HG03025 (cell line): ENCODE results near the gene RIMBP2.

Experiments
- ATAC-seq: cut with Tn5 transposase; IDR thresholded peaks from one replicate; pipeline ENCODE4 v1.9.1; 2021; ENCODE audit warnings: mild to moderate bottlenecking, moderate library complexity; ENCODE audit not compliant: unreplicated experiment, low FRiP score

RIMBP2 gene

DNA sequence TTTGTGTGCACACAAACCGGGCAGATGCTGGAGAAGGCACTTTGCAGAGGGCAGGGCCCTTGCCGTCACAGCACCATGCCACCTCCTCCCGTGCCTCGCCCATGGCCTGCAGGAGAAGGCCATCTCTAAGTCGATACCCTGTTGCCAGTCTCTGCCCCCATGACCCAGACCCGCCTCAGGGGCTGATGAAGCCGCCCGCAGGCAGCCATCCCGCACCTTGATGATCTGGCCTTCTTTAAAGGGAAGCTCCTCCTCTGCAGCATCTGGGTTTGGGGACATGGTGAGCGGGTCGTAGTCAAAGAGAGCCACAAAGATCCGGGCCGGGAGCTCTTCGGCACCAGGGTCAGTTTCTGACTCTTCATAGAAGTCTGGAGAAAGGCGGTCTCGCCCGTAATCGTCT lies 302.2 kb downstream of the RIMBP2 start:
- ATAC-seq = no peak

DNA sequence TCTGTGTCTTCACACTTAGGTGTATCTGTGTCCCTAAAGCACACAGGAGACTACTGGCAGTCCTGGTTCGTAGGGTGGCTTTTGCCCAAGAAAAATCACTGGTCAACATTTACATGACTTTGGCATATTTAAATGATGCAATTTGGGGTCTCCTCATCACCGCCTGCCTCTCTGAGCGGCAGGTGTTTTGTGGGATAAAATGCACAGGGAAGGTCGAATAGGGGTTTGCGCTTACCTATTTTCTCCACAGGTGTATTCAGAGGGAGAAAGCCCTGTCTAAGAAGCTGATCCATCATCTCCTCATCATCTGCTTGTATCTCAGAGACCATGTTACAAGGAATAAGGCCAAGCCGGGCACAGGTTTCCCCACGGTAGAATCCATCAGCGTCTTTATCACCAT lies 303.7 kb downstream of the RIMBP2 start:
- no peak for ATAC-seq

DNA sequence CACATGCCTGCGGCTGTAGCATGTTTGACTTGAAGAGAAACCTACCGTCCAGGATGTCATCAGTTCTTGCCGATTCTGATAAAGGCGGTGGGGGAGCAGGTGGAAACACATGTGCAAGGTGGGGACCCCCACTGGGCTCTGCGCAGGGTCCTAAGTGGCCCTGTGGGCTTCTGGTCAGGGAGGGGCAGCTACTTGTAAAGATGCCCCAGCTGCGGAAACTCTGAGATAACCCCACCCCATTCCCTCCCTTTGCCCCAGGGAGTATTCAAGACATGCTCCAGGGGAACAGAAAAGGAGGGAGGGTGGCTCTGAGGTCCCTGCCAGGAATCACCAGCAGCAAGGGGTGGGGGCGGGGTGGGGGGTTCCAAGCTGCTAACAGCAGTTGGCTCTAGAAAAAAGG lies 310.8 kb downstream of the RIMBP2 start:
- ATAC-seq = no peak

DNA sequence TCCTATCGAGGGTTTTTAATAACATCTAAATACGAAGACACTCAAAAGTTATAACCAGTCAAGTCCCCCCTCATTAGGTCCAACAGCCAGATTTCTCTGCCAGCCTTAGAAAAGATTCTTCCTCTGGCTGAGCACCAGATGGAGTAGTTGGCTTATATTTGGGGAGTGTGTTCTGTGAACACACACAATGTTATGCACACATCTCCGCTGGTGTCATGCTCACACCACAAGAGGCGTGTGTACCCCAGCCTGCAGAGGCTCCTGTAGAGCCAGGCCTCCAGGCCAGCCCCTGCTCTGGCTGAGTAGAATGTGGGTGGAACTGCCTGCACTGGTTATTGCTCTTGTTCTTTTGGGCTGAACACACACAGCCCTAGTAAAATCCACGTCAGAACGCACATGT lies 314.4 kb downstream of the RIMBP2 start:
- ATAC-seq = no peak

DNA sequence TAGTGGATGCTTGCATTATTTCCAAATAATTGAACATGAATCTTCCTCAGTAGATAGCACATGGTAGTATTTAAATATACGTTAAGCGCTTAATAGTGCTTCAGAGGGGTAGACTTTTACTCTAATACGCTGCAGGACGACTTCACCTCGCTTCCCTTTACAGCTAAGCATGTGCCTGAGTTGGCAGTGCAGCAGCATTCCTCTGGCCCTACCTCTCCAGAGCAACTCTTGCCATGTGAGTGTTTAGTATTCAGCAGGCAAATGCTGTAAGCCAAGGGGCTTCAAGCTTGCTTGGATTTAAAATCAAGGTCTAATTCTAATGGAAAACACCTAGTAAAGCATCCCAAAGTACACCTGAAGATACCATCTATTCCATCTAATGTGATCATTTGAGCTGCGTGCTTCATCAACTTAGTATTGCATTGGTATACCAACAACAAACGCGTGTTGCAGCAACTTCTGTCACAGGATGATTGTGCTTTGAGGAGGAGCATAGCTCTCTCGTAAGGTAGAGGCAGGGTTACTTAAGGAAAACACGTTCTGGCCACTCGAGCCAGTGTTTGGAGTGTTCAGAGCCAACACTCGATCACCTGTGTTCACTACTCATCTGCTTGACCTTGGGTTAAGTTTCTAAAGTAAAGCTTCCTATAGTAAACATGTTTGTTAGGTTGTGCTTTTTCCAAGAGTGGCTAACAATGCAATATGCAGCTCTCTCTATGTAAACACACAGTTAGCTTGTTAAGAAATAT lies 317.8 kb downstream of the RIMBP2 start:
- ATAC-seq = no peak

DNA sequence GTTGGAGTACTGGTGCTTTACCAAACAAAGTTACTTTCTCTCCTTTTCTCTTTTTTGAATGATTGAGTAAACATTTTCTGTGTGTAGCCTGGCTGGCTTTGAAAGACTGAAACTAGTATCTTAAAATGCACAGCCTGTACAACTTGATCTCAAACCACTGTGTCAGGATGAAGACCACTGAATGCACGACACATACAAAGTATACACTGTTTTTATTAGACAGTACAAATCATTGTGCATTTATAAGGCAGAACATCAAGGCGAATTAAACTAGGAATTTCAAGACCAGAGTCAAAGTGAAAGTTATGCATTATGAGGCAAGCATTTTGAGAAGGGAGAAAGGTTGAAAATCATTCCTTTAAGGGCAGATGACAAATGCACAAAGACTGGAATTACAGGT lies 319.4 kb downstream of the RIMBP2 start:
- no peak for ATAC-seq

DNA sequence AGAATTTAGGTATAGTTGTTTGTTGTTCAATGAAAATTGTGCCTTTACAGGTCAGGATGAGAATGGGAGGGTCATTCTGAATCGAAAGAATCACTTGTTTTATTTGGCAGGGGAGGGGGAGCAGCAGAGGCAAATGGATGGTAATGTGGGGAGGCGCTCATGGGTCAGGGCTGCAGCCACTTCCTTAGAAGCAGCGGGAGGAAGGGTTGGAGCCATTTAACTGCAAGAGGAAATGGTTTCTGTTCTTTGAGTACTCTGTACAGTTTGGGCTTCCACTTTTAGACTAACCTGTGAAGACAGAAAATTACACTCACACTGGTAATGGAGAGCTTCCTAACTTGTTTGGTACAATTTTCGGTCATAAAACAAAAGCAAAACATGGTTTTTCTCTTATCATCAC lies 321.2 kb downstream of the RIMBP2 start:
- ATAC-seq = no peak

DNA sequence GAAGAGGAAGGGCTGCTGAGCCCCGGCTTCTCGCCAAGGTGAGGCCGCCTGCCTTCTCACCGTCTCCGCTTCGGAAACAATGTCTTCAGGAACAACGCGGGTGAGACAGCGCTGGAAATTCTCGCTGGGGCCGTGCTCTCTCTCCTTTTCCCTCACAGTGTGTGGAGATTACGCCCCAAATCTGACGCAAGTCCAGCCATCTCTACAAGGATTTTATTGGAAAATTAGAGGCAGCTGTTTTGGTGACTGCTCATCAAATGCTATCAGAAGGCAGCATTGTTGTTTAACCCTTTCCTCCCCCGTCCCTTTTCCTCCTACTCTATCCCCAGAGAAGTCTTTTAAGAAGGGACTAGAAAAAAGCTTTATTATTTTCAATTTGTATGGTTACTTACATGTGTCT lies 324.9 kb downstream of the RIMBP2 start:
- ATAC-seq = no peak

DNA sequence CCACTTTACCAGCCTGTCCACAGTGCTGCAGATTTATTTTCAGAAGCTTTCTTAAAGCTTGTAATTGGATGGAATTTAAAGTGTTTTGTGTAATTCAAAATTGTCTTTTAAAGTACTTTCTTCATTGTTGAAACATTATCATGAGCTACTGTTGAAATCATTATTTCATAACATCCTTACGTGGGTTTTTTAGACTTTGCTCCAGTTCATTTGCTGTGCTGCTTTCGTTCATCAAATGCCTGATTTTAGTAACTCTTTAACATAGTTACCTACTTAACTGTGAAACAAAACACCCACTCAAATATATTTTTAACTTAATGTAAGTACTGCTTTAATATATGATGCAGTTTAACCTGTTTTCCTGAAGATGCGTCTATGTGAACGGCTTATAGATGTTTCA lies 330.9 kb downstream of the RIMBP2 start:
- no peak for ATAC-seq

DNA sequence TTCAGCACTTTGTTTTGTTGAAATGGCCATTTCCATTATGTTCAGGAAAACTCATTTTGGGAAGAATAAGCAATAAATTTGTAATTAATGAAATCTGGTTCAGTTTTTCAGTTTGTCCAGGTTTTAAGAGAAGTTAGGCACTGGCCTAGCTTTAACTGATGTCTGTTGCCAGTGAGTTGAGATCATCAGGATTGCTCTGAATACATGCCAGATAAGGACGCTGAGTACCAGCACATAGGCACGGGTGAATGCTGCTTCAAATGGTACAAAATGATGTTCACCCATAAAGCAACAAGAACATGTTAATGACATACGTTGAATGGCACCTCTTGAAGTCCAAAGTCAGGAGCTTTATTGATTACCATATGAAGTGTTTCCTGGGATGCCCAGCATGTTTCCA lies 331.9 kb downstream of the RIMBP2 start:
- ATAC-seq = no peak

DNA sequence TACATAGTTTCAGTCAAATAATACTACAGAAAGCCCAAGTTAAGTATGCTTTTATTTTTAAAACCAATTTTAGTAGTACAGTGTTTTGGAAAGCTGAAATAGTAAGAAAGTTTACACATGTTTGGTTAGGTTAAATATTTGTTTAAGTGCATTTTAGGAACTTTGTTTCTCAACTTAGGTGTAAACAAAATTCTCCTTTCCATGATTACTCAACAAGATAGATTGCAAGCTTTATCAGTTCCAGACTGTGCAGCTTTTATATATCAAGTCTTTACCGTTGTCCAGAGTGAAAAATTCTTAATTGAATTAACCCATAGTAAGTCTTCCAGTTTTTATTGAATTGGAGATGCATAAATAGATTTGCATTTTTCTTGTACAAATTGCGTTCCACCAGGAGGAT lies 333.3 kb downstream of the RIMBP2 start:
- no peak for ATAC-seq

DNA sequence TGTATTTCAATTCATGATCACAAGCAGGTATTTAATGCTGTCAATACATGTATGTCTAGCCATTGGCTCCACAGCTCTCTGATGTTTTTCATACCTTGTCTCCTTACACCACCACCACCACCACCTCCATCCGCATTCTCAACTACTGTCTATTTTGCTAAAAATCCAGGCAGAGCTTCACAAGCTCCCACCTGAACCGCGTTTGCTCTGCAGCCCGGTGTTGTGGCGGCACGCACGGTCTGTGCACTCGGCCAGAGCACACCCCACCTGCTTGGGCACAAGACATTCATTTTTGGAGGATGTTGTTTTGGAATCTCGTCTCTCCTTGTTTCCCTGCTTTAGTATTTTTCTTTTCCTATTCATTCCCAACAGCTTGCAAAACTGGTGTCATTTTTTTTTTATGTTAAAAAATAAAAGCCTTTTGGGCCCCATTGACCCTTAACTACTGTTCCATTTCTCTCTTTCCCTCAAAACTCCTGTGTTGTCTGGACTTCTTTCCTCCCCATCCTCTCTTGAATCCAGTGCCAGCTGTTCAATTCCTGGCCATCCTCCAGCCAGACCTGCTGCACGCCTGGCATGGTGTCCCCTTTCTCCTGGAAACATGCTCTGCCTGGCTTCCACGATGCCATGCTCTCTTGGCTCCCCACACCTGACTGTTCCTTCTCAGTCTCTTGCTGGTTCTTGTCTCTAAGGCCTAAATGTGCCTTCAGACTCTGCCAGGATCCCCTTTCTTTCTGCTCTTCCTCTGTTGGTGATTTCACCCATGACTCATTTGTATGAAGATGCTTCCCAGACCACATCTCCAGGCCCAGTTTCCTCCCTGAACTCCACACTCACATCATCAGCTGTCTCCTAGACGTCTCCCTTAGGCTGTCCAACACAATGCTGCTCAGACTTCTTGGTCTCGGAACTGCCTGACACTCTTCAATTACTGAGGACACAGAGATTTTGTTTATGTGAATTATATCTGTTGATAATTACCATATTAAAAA lies 340.5 kb downstream of the RIMBP2 start:
- no peak for ATAC-seq

DNA sequence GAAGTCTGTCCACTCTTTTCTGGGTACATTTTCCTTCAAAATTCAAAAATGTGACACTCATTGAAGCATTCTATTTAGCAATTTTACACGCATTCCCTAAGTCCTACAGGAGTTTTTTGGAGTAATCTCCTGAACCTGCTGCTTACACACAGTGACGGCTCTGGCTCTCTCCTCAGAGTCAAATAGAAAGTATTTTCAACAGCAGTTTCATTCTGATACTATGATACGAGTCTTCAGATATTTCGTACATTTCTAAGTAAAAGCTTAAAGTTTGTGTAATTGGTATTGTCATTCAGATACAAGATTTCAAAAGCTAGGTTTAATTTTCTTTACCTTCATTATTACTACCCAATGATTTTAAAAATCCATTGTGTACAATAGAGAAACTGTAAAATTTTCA lies 342.0 kb downstream of the RIMBP2 start:
- ATAC-seq = no peak

DNA sequence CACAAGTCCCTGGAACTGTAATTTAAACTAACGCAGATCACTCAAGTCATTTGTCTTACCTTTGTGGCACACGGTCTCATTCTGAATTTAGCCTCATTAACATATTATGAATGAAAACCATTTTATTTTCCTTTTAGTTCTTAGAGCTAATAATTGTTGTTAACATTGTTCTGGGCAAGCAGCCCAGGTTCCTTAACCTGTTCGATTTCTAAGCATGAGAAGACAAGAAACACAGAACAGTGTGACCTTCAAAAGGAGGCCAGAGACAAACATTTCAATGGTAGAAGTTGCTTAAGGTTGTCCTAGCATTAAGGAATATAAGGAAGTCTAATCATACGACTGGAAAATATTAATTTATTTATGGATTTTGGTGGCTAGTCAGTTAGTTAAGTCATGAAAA lies 343.2 kb downstream of the RIMBP2 start:
- ATAC-seq = no peak

DNA sequence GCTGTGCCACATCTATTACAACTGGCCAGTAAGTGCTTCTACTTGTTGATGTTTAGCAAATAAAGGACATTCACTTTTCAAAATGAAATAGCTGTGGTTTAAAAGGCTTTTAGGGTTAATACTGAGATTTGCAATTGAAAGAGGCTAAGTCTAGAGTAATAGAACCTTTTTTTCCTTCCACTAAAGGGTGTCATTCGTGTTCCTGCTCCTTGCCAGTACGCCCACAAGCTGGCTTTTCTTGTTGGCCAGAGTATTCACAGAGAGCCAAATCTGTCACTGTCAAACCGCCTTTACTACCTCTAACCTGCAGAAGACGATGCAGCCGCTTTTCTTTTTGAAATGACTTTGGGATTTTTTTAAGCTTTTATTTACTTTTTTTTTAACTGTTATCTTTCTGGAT lies 344.8 kb downstream of the RIMBP2 start:
- no peak for ATAC-seq

DNA sequence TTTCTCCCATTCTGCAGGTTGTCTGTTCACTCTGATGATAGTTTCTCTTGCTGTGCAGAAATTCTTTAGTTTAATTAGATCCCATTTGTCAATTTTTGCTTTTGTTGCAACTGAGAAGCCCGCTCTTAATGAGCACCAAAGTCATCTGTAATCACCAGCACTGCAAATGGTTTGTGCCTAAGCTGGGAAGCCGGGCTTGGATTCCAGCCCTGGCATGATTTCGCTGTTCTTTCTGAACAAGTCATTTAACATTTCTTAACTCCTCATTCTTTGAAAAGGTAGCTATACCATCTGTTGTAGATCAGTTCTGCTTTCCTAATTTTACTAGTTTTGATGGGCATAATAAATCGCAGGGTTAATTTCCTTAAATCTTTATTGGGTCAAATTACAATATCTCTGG lies 346.3 kb downstream of the RIMBP2 start:
- ATAC-seq = no peak

DNA sequence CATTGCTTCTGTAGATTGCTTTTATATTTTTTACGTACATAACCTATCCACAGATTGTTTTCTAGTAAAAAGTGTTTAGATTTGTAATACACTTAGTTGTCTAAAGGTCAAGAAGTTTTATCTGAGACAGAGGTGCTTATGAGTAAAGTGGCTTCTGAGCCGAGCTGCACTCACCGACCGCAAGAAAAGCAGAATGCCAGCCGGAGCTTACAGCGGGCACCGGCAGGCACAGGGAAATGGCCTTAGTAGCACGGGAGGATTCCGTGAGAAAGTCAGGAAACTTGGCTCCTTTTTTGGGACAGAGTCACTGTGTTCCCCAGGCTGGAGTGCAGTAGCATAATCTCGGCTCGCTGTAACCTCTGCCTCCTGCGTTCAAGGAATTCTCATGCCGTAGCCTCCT lies 348.6 kb downstream of the RIMBP2 start:
- ATAC-seq = no peak

DNA sequence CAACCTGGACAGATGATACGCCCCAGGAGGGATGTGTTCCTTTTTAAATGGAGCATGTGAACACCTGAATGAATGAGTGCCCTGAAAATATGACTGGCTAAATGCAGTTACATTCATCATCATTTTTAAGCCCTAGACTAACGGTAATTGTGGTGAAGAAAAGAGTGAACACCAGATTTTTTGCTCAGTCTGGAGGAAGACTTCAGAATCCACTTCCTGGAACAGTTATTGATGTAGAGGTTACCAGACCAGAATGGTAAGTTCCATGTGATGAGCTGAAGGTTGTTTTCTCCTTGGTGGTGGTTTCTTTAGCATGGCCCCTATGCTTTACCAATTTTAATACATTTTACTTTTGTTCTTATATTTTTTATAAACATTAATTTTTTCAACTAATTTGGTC lies 349.1 kb downstream of the RIMBP2 start:
- ATAC-seq = no peak

DNA sequence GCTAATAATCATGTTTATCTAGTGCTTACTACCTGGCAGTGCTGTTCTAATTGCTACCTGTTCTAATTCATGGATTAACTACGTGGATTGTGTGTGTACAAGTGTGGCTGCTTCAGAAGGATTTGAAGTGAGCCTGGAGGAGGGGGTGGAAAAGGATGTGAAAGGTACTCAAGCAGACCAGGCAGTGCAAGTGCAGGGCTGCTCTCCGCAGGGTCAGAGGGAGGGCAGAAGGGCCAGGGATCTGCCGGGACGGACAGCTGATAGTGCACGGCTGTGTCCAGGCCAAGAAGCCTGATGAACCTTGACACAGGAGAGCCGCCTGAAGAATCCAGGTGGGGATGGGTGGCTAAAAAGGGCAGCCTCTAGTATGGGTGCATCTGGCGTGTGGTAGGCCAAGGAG lies 349.9 kb downstream of the RIMBP2 start:
- no peak for ATAC-seq

DNA sequence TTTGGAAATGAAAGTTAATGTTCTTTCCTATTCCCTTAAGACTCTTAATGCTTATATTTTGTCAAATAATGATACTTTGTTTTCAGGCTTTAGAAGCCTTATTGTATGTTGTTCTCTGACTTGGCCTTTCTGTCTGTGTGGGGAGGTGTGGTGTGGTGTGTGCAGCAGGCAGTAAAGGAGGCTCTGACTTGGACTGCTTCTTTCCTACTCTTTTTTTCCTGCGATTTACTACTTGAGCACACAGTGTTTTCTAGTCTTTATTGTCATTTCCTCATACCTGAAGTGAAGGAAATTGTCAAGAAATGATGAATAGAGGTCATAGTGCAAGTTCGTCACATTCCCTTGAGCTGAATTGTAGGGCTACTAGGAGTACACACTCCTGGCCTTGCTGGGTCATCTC lies 351.5 kb downstream of the RIMBP2 start:
- no peak for ATAC-seq

DNA sequence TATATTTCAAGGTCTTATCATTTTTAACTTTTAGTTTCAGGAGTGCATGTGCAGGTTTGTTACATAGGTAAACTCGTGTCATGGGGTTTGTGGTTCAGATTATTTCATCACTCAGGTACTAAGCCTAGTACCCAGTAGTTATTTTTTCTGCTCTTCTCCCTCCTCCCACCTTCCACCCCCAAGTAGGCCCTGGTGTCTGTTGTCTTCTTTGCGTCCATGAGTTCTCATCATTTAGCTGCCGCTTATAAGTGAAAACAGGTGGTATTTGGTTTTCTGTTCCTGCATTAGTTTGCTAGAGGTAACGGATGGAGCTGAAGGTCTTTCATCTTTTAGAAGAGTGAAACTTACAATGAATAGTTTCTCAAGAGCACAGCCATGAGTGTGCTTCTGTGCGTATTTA lies 354.0 kb downstream of the RIMBP2 start:
- ATAC-seq = no peak
